Nephron progenitor cell (in vitro differentiated cells): ENCODE measurements around the gene DAP.

Experiments
- DNase-seq: peaks from one replicate; pipeline ENCODE4 v3.0.0; 2021
- H3K27ac Mint-ChIP-seq: 2 replicates; pipeline ENCODE4 v1.8.0; 2021; ENCODE audit warnings: mild to moderate bottlenecking, moderate library complexity, mixed read lengths
- H3K27me3 Mint-ChIP-seq: 2 replicates; pipeline ENCODE4 v1.8.0; 2021; ENCODE audit warnings: mild to moderate bottlenecking, low read depth, mixed read lengths; ENCODE audit not compliant: poor library complexity
- H3K36me3 Mint-ChIP-seq: 2 replicates; pipeline ENCODE4 v1.8.0; 2021; ENCODE audit warnings: low read depth, mixed read lengths
- H3K4me1 Mint-ChIP-seq: 2 replicates; pipeline ENCODE4 v1.8.0; 2021; ENCODE audit warnings: mixed read lengths
- H3K4me3 Mint-ChIP-seq: 2 replicates; pipeline ENCODE4 v1.8.0; 2021; ENCODE audit warnings: mild to moderate bottlenecking, moderate library complexity, mixed read lengths
- H3K9me3 Mint-ChIP-seq: 2 replicates; pipeline ENCODE4 v1.8.0; 2021; ENCODE audit warnings: mild to moderate bottlenecking, moderate library complexity, mixed read lengths
- CTCF ChIP-seq: fragments of 200-600 bp; sonication (generic); IDR thresholded peaks from 2 replicates; pipeline ENCODE4 v1.5.0; 2021; ENCODE audit warnings: antibody characterized with exemption

The DAP gene

GRCh38 chr5:10660720-10661387 lies 100.2 kb downstream of the DAP start:
- no peaks in the 10 kb centered on the region for H3K9me3 Mint-ChIP-seq
- no peak for DNase-seq
- peaks cover 7% of the 10 kb centered on the region for H3K27me3 Mint-ChIP-seq
- peaks cover 20% of the 10 kb centered on the region for H3K4me1 Mint-ChIP-seq
- TF ChIP-seq CTCF = no peak
- no peak overlapping the region for H3K4me3 Mint-ChIP-seq
- H3K36me3 Mint-ChIP-seq = no peaks in the 10 kb centered on the region
- no peak overlapping the region for H3K27ac Mint-ChIP-seq

GRCh38 chr5:10660135-10660534 lies 100.9 kb downstream of the DAP start:
- TF ChIP-seq CTCF = no peak

GRCh38 chr5:10658265-10658664 lies 102.8 kb downstream of the DAP start:
- Mint-ChIP-seq H3K9me3 (no peaks in the 10 kb centered on the region), H3K4me1 (peaks cover under 1% of the 10 kb centered on the region), H3K27ac (no peak overlapping the region), H3K36me3 (no peaks in the 10 kb centered on the region), H3K27me3 (peaks cover 12% of the 10 kb centered on the region), H3K4me3 (no peak overlapping the region)
- TF ChIP-seq CTCF = no peak
- no peak for DNase-seq

More at GRCh38 chr5:10660135-10660534, 100.9 kb downstream of the DAP start:
- Mint-ChIP-seq H3K36me3 (no peaks in the 10 kb centered on the region), H3K27me3 (peaks cover 10% of the 10 kb centered on the region), H3K27ac (no peak overlapping the region), H3K9me3 (no peaks in the 10 kb centered on the region), H3K4me1 (peaks cover 19% of the 10 kb centered on the region), H3K4me3 (no peak overlapping the region)
- no peak for DNase-seq

- Mint-ChIP-seq H3K27me3 (peaks cover 15% of the 10 kb centered on the region), H3K4me3 (no peak overlapping the region), H3K36me3 (no peaks in the 10 kb centered on the region), H3K9me3 (no peaks in the 10 kb centered on the region), H3K4me1 (no peaks in the 10 kb centered on the region), H3K27ac (no peak overlapping the region)
- no peak for TF ChIP-seq CTCF
- no peak for DNase-seq
Observed at GRCh38 chr5:10655972-10656830, 104.8 kb downstream of the DAP start.

GRCh38 chr5:10655161-10655971 lies 105.7 kb downstream of the DAP start:
- Mint-ChIP-seq H3K27ac (no peak overlapping the region), H3K9me3 (no peaks in the 10 kb centered on the region), H3K27me3 (peaks cover 21% of the 10 kb centered on the region), H3K4me1 (no peaks in the 10 kb centered on the region), H3K4me3 (no peak overlapping the region), H3K36me3 (no peaks in the 10 kb centered on the region)
- no peak for TF ChIP-seq CTCF
- DNase-seq = no peak
